ENCODE measurements around the gene SOX18. TPM values are rescaled to one million over a fixed set of nuclear protein-coding genes. Genes with fewer than 3 reads are reported as not detected.

The SOX18 gene
- total and polyA plus RNA-seq, 2 of the 4 experiments (the other 2 are of a cell fraction): not detected

GRCh38 chr20:64025826-64026412, 23.5 kb downstream of the SOX18 start:
- CTCF ChIA-PET: no interaction called here
- H3K36me3 ChIP-seq (ENCODE audit: control insufficient read depth, insufficient read depth, low read length): peaks cover 74% of the 10 kb centered on the region

More at GRCh38 chr20:64025826-64026412, 23.5 kb downstream of the SOX18 start:
- no peak overlapping the region for H2BK20ac ChIP-seq (ENCODE audit: low read depth, low read length)
- no peak overlapping the region for H2BK15ac ChIP-seq (ENCODE audit: low read depth, low read length)
- no peaks in the 10 kb centered on the region for H3K27me3 ChIP-seq (ENCODE audit: control insufficient read depth, insufficient read depth, low read length)
- H2AK5ac ChIP-seq (ENCODE audit: low read depth, low read length): no peak overlapping the region
- no peak overlapping the region for H3K9ac ChIP-seq (ENCODE audit: low read depth, low read length)
- H3K14ac ChIP-seq (replicated peaks; ENCODE audit: low read depth, low read length): no peak overlapping the region
- no peak overlapping the region for H4K5ac ChIP-seq (ENCODE audit: low read depth, low read length)
- H3K4me2 ChIP-seq (ENCODE audit: low read depth, low read length): no peak overlapping the region
- peaks cover 4% of the 10 kb centered on the region; the same call in 1 of the 2 replicates for H3K9me1 ChIP-seq (ENCODE audit: insufficient read depth, low read length)
- TF ChIP-seq CTCF (conservative IDR thresholded peaks at IDR 0.05; ENCODE audit: low read depth, low read length): no peak
- TF ChIP-seq BHLHE40 (IDR thresholded peaks at IDR 0.05; ENCODE audit: low read depth, low read length): no peak
- no peak for TF ChIP-seq FOS (IDR thresholded peaks at IDR 0.05; ENCODE audit: low read depth, low read length)
- TF ChIP-seq POLR2A (IDR thresholded peaks at IDR 0.05; ENCODE audit: low read depth, low read length): no peak
- TF ChIP-seq MAZ (IDR thresholded peaks at IDR 0.05; ENCODE audit: borderline replicate concordance, low read depth, low read length): no peak
- TF ChIP-seq RFX5 (IDR thresholded peaks at IDR 0.05; ENCODE audit: low read depth, low read length): no peak
- no peak for TF ChIP-seq CEBPB (IDR thresholded peaks at IDR 0.05; ENCODE audit: low read depth, low read length)
- no peak for TF ChIP-seq ELK1 (IDR thresholded peaks at IDR 0.05; ENCODE audit: borderline replicate concordance, low read depth, low read length)
- dilution Hi-C loops (cut with HindIII; ENCODE audit: low sequenced_read_pairs, unreplicated experiment): no loop called here
- ATAC-seq (ENCODE audit: low read depth): no peak
- peaks cover 8 to 15% of the 10 kb centered on the region in 2 experiments; a peak in 3 of 4 replicates for H3K79me1 ChIP-seq (ENCODE audit: low read depth in 1 of 2, low read length in 2 of 2)
- in situ Hi-C loops (cut with MboI; ENCODE audit: low sequenced_read_pairs): no loop called here
- no peak overlapping the region for H2BK120ac ChIP-seq (ENCODE audit: low read depth, low read length)
- 92% methylated on average over 17 of the region's 29 CpGs; no CpG with 5 or more reads in 1 of the 2 experiments for WGBS, 2 experiments (ENCODE audit: extremely low coverage in 2 of 2, insufficient read length in 1 of 2)
- H3K27ac ChIP-seq (ENCODE audit: insufficient read depth, low read length): no peak overlapping the region
- no peak overlapping the region for H3K4me3 ChIP-seq (ENCODE audit: insufficient read depth, low read depth, low read length)
- peaks cover 13% of the 10 kb centered on the region for H4K20me1 ChIP-seq (ENCODE audit: insufficient read depth, low read length)
- no peak for DNase-seq
- no peak overlapping the region for H4K91ac ChIP-seq (ENCODE audit: insufficient read depth, low read depth, low read length)
- no peaks in the 10 kb centered on the region for H3K4me1 ChIP-seq (ENCODE audit: control insufficient read depth, insufficient read depth, low read length)
- H2AFZ ChIP-seq (replicated peaks; ENCODE audit: low read length, poor library complexity): no peak overlapping the region
- no peak overlapping the region for H3K56ac ChIP-seq (ENCODE audit: extremely low read depth, insufficient read depth, low read length)
- H4K8ac ChIP-seq (ENCODE audit: low read depth in 2 of 2, low read length in 2 of 2): no peak overlapping the region
- H2AK9ac ChIP-seq (replicated peaks; ENCODE audit: low read depth, low read length, poor library complexity): no peak overlapping the region
- intact Hi-C loops (cut with micrococcal nuclease): no loop called here
- no peaks in the 10 kb centered on the region for H3K9me3 ChIP-seq (ENCODE audit: control insufficient read depth, insufficient read depth, low read length)
- BruUV-seq (replicated peaks): no TSS peak
- no peak overlapping the region for H2BK5ac ChIP-seq (ENCODE audit: low read depth, low read length, poor library complexity, severe bottlenecking)
- H3K4ac ChIP-seq (ENCODE audit: low read depth, low read length): no peak overlapping the region
- no peak overlapping the region for H3K23ac ChIP-seq (ENCODE audit: low read depth, low read length)
- H3K18ac ChIP-seq (ENCODE audit: low read depth, low read length): no peak overlapping the region
- POLR2A ChIA-PET (ENCODE audit: unreplicated experiment): no interaction called here
